Ramos (cell line): ENCODE results near the gene IL6ST.

ENCODE experiments used
- in situ Hi-C: fragments of 300-500 bp; cut with MboI; formaldehyde crosslinking; loops from one replicate; pipeline ENCODE4 v1.14.3; 2022; ENCODE audit warnings: low sequenced_read_pairs; ENCODE audit not compliant: unreplicated experiment

IL6ST gene

DNA sequence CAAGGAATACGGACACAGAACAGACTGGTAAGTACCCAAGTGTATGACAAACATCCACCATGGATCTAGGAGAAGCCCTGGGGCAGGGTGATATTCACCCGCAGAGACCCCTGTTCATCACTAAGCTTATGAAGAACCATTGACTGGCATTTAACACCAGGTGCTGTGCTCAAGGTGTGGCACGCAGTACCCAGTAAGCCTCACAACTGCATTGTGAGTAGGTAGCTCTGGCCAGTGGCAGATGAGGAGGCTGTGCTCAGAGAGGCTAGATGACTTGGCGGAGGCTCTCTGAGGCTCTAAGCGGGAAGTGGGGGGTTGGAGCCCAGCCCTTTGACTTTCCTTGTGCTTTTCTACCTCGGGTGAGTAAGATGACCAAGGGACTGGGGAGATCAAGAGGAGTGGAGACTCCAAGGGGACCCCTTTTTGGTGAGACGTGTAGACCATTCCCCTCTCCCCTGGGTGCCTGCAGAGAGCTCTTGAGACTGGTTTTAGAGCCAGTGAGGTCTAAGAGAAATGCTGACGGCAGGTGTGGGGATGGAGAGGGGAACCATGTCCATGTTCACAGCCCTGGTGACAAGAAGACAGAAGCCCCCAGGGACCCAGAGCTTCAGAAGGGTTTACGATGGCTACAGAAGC lies 70.8 kb downstream of the IL6ST start:
- in situ Hi-C loops, result no loop called here

DNA sequence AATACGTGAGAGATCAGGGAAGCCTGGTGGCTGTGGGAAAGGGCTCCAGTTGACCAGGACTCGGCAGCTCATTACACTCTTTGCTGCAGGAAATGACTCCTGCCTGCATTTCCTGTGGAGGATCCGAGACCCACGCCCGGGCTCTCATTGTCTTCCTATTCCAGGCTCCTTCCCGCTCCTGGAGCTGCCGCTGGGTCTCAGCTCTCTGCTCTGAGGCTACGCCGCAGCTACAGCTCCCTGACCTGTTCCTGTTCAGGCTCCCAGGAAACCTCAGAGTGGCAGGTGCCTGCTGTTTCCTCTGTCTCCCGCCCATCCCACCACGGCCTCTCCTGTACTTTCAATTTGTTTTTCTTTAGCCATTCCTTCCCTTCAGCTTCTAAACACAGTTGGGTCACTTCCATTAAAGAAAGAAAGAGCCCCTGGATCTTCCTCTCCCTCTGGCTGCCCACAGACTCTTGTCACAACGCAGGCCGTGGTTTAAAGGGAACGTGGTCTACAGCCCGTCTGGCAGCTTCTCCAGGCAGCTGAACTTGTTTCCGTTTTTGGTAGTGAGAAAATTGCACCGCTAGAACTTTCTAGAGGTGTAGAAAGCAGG lies 71.5 kb downstream of the IL6ST start:
- in situ Hi-C loops, result no loop called here

DNA sequence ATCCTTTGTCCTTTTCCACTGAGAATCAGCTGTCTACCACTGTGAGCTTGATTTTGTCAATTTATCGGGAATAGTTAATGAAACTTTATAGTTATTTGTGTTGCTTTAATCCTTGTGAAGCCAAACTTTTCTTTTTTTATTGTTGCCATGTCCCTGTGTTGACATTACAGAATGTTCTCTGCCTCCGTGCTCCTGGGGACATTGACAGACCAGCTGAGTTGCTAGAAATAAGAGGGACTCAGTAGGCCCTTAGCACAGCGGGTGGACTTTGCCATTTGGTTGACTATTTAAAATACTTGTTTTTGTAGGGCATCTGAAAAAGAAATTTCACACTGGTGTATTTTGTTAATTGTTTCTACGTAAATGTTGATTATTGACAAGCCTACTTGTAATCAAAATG lies 73.1 kb downstream of the IL6ST start:
- in situ Hi-C loops, result no loop called here

DNA sequence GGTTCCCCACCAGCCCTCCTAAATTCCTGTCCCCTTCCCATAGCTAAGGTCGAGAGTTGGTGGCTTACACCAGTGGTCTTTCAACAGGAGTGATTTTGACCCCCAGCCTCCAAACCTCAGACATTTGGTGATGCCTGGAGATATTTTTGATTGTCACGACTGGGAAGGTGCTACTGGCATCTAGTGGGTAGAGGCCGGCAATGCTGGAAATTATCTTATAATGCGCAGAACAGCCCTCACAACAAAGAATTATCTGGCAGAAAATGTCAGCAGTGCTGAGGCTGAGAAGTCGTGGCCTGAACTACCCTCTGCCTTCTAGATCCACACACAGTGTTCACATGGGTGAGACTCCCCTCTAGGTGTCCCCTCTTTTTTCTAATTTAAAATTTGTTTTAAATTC lies 74.0 kb downstream of the IL6ST start:
- in situ Hi-C loops, result no loop called here

DNA sequence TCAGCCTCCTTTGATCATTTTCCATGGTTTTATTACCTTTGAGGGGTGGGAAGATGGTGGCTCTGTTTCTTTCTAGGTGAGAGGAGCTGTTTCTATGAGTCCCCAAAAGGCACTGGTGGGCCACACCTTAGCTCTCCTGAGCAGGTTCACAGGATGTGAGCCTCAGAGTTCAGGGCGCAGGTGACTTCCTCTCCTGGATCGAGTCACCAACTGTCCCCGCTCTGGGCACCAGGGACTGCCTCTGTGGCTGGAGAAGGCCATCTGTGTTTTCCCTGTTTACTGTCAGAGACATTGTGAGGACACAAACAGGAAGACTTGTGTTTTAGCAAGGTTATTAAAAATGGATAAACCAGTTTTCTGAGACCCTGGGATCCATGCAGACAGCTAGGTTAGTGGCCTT lies 75.1 kb downstream of the IL6ST start:
- in situ Hi-C loops, result no loop called here

DNA sequence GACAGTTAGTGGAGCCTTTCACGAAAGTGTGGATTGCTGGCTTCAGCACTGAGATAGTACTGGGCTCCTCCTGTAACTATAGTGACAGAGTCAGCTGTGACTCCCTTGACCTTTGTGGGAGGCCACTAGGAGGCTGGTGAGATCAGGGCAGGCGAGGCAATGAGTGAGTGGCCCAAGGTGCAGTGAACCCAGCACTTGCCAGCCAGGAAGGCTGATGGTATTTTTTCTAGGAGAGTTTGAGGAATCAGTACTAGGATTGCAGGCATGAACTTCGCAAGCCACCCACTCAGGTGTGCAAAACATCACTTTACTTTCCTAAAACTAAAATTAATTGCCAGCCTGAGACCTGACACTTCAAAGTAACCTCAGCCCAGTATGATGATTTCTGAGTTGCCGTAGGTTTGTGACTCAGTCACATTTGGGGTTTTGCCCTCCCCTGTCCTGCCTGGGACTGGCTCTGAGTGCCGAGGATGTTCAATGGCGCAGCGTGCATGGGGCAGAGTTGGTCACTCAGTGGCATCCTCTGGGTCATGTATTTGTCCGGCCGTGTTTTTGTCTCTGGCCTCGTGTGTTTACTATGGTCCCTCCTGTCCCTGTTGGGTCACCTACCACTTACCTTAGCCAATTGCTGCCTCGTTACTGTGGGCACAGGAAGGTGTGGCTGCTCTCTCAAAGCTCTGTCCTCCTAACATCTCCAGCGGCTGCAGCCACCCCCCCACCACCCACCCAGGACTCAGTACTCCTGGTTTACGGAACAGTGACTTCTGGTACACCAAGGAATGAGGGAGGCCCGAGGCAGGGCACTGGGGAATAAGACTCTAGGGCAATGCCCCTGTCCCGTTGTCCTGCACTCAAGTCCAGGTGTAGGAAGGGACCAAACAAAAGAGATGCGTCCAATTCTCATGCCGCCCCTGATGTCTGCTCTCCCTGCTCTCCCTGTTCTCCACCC lies 76.4 kb downstream of the IL6ST start:
- in situ Hi-C loops, result no loop called here

DNA sequence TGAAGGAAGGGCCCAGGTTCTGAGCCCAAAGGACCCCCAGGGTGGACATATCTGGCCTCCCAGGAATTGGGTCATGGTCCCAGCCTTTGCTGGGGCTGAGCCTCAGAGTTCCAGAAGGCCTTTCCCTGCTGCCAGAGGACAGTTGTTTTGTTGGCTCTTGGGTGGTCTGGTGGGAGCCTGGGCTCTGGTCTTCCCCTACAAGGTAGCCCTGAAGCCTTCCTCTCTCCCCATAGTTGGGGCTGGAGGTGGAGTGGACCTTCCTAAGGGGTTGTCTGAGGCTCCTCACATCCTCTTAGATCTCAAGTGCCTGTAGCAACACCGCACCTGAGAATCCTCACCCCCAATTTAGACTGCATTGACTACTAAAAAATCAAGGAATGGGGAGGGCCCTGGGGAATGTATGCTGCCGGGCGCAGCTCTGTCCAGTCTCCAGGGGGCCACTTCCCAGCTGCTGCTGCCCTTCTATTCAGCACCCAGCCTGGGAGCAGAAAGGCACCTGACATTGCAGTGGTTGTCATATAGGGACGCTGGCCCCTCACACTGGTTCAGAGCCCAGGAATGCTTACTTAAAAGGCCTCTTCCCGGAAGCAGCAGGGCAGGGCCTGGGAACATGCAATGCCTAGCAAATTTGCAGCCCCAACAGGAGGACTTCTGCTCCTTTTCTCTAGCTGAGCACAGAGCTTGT lies 77.2 kb downstream of the IL6ST start:
- in situ Hi-C loops, result no loop called here

DNA sequence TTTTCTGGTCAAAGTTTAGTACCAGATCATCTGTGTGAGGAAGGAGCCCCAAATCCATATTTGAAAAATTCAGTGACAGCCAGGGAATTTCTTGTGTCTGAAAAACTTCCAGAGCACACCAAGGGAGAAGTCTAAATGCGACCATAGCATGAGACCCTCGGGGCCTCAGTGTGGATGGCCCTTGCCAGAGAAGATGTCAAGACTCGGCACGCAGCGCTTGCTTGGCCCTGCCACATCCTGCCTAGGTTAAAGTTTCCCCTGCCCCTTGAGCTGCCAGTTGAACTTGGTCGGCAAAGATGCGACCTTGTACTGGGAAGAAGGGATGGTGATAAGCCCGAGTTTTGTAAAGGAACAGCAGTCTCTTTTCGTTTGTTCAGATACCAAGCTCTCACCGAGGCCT lies 77.8 kb downstream of the IL6ST start:
- in situ Hi-C loops, result no loop called here

DNA sequence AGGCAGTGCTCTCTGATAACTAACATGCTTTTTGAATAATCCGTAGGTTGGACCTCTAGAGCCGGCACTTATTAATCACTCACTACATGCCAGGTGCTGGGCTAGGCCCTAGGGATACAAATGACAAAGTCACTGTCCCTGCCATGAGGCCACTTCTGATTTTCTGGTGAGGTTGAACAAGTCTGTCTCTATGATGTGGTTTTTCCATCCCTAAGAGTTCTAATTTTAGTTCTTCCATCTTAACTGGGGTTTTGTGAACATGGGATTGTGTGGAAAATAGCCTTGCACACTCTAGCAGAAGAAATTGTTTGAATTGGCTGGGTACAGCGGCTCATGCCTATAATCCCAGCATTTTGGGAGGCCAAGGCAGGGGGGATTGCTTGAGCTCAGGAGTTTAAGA lies 79.0 kb downstream of the IL6ST start:
- in situ Hi-C loops, result no loop called here

DNA sequence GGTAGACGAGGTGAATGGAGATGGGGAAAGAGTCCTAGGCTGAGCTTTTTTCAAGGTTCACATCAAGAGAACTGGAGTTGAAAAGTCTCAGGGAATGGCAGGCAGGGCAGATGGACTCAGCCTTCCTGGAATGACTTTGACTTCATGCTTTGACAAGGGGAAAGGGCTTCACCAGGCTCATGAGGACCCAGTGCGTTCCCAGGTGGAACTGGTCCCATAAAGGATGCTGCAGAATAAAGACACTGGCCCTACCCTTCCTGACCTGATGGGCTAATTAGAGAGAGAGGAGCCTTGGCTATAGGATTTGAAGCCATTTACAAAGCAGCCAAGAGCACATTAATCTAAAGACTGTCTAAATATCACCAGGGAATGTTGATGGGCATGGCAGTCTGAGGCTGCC lies 79.8 kb downstream of the IL6ST start:
- in situ Hi-C loops, result no loop called here

DNA sequence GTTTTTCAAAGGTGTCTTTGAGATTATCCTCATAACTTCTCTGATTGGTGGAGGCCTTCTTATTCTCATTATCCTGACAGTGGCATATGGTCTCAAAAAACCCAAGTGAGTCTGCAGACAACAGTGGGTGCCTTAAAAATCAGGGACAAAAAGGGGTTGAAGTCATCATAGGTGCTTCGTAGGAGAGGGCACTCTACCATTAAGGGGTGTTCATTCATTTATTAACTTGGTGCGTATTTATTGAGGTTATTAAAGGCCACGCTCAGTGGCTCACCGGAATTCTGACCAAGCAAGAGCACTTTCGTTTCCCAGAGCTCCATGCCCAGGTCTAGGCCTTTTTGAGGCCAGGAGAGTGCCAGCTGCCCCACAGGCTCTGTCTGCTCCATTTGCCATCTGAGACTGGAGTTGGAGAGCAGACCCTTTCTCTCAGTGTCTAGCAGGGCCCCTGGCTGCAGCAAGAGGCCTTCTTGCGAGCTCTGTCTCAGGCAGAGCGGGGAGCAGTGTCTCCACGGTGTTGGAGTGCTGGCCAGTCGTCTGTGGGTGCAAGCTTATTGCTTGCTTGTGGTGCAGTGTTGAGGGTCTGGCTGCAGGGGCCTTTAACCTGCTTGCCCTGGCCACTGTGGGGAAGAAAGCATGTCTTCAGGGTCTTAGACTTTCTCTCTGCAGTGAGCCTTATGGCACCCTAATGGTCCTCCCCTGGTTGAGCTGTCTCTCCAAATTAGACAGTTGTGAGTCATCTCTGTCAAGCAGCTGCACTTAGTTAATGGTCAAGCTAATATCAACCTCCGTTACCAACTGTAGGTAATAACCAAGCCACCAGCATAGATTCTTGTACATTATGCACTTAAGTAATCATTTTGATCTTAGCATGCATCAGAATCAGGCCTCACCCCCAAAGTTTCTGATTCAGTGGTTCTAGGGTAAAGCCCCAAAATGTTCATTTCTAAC lies 81.0 kb downstream of the IL6ST start:
- in situ Hi-C loops, result no loop called here

DNA sequence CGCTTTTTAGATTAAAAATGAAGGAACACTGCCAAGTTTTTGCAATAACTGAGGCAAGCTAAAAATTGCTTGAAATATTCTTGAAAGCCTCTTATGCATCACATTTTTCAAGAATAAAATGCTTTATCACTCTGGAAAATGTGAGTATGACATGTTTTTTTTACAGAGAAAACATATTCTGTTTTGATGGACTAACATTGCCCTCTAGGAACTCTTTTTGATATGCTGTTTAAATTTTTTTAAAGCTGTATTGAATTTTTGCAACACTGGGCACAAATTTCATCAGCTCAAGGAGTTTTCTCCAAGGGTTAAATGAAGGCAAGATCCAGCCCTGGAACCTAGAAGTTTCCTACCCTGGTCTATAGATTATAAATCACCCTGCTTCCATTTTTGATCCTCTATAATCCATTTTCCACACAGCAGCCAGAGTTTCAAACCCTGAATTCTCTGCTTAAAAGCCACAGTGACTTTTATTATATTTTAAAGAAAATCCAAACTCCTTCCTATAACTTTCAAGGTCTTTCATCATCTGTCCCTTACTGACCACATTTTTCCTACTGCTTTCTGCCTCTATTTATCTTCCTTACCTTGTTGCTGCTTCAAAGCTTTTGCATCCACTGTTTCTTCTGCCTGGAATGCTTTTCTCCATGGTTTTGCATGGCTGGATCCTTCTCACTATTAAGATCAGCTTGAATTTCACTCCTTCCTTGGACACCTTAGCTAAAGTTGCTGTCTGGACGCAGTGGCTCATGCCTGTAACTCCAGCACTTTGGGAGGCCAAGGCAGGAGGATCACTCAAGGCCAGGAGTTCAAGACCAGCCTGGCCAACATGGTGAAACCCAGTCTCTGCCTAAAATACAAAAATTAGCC lies 82.7 kb downstream of the IL6ST start:
- in situ Hi-C loops, result no loop called here

DNA sequence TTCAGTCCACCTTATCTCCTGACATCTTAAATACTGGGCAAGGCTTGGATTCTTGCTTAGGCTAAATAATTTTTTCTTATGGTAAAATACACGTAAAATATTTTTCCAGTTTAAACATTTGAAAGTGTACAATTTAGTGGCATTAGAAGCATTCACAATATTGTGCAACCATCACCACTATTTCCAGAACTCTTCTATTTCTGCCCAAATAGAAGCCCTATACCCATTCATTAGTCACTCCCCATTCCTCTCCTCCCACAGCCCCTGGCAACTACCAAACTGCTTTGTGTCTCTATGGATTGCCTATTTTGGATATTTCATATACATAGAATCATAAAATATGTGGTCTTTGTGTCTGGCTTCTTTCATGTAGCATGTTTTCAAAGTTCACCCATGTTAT lies 86.0 kb downstream of the IL6ST start:
- in situ Hi-C loops, result no loop called here

DNA sequence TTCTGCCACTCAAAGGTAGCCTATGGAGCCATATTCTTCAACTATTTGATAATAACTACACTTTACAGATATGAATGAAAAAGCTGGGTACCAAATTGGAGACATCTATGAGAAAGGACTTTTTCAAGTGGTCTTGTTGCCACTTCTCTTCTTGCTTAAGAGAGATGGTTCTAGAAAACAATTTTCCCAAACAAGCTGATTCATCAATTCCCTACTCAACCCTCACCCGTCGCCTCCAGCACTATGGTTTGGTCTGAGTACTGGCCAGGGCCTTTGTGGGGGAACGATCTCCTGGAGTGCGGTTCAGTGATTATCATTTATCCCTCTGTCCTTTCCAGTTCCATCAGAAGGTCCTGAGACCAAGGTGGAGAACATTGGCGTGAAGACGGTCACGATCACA lies 86.8 kb downstream of the IL6ST start:
- in situ Hi-C loops, result no loop called here

DNA sequence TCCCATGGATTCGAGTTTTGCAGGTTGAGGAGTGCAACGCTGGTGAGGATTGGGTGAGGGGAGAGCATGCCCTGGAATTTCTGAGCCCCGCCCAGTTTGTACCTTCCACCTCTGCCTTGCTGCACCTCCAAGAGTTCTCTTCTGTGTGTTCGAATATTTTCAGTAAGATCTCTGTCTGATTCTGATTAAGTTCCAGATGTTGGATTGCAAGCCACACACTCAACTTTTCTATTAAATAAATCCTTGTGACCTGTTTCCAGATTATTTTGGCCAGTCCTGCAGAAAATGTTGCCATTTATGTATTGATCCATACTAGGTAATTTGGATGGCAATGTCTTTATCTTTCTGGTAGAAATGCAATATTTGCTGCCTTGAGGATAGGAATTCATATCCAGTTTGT lies 89.5 kb downstream of the IL6ST start:
- in situ Hi-C loops, result no loop called here

DNA sequence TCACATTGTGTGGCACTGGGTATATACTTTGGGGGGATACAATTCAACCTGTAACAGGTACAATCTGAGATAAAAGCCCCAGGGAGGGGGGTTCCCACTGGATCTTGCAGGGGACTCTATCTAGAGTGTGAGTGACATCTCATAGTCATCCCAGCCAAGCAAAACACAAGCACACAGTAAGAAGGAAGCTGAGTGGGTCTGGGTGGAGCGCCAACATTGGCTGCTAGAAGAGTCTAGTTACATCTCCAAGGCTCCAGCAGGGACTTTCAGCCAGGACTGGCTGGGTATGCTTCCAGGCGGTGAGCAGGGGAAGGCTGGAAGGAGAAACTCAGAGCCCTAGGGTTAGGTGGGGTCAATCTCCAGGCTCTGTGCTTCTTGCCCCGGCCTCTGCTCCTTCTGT lies 90.6 kb downstream of the IL6ST start:
- in situ Hi-C loops, result no loop called here

DNA sequence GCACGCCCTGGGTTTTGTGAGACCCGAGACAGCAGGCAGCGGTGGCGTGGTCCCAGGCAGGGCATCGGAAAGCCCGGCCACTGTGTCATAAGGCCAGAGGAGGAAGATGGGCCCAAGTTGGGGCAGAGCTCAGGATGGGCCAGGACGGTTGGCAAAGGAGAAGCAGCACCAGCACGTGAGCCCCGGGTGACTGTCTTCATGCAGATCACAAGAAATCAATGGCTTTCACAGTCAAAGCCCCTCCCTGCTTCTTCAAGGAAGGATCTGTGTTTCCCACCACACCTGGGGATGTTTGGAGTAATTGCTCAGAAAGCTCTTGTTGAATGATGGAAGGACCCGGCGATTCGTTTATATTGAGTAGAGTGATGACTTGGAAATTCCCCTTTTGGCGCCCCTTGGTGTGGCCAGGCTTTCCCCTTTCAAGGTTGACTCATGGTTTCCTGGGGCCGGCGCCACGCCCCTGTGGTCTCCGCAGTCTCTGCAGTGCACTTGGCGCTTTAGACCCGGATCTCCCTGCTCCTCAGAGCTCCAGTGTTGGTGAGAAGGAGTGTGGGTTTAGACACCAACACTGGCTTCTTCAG lies 91.6 kb downstream of the IL6ST start:
- in situ Hi-C loops, result no loop called here

DNA sequence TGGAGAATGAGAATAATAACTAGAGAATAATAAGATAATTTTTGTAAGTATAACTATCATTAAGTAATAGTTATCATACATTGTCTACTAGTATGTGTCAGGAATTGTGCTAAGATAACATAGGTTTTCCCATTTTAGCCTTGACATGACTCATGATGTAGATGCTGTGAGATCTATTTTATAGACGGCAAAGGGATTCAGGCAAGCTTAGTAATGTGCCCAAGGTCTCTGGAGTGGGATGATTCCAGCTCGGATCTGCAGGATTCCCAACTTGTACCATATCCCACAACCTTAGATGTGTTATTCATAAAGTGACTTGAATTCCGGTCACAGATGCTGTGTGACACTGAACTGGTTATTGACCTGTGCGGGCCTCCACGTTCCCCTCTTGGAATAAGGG lies 92.1 kb downstream of the IL6ST start:
- in situ Hi-C loops, result no loop called here

DNA sequence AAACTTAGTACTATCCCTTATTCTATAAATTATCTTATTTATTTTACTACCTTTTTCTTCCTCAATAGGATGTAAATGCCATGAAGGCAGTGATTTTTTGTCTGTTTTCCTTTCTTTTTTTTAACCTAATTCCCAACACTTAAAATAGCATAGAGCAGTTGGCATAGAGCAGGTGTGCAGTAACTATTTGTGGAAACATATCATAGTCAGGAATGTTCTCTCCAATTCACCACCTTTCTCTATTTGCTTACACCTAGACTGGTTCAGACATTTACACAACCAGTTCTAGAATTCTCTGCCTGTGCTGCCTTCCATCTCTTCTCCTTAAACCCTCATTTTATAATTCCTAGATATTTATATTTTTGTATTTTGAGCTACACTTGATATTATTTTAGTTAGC lies 94.0 kb downstream of the IL6ST start:
- in situ Hi-C loops, result no loop called here
